ENCODE measurements around the gene CTBS. TPM values are rescaled to one million over a fixed set of nuclear protein-coding genes. Genes with fewer than 3 reads are reported as not detected.

CTBS gene
- polyA plus RNA-seq, 1 donor (not counting 4 experiments of a cell fraction or from before 2014, with no cell fraction given), result 16.7 TPM

GRCh38 chr1:84620720-84621313 is 46.6 kb upstream of the CTBS start:
- Histone ChIP-seq H3K27ac (ENCODE audit: control insufficient read depth, insufficient read depth, low read length) (peak overlapping the region; percentile 56), H3K9me3 (ENCODE audit: control insufficient read depth, low read depth, low read length) (no peaks in the 10 kb centered on the region), H2AFZ (ENCODE audit: control insufficient read depth, low read length) (peak overlapping the region; percentile 95), H3K9me1 (ENCODE audit: control insufficient read depth, extremely low read depth, insufficient read depth, low read length) (no peaks in the 10 kb centered on the region), H3K36me3 (ENCODE audit: control insufficient read depth in 2 of 2, extremely low read depth in 1 of 2, insufficient read depth in 2 of 2, low read length in 2 of 2) (no peaks in the 10 kb centered on the region), H4K20me1 (ENCODE audit: control insufficient read depth, extremely low read depth, insufficient read depth, low read length) (no peaks in the 10 kb centered on the region), H3K27me3 (ENCODE audit: control insufficient read depth, extremely low read depth, insufficient read depth, low read length) (no peaks in the 10 kb centered on the region), H3K4me1 (ENCODE audit: control insufficient read depth, extremely low read depth, insufficient read depth, low read length) (peaks cover 9% of the 10 kb centered on the region), H3K4me3 (ENCODE audit: control insufficient read depth in 2 of 3, extremely low read depth in 1 of 3, insufficient read depth in 2 of 3, low read depth in 1 of 3, low read length in 3 of 3) (peak overlapping the region; percentile 43 to 57 (median 55)), H3K9ac (ENCODE audit: control insufficient read depth, extremely low read depth, insufficient read depth, low read length) (peak overlapping the region; percentile 65), H3K4me2 (ENCODE audit: control insufficient read depth, extremely low read depth, insufficient read depth, low read depth, low read length) (peak overlapping the region; percentile 59), H3K79me2 (ENCODE audit: control insufficient read depth, insufficient read depth, low read length) (no peaks in the 10 kb centered on the region)
- dilution Hi-C loops (cut with MboI; ENCODE audit: extremely low pct_ligation_motif_present, low sequenced_read_pairs), result no loop called here
- FAIRE-seq (no peak), DNase-seq (ENCODE audit: low read depth, low spot score) (no peak)
- TF ChIP-seq CTCF (optimal IDR thresholded peaks at IDR 0.05 in 1 of 3, IDR thresholded peaks at IDR 0.05 in 1 of 3, conservative IDR thresholded peaks at IDR 0.05 in 1 of 3; ENCODE audit: extremely low read depth in 1 of 3, insufficient read depth in 2 of 3, low read length in 3 of 3) (peak; percentile 57 to 88 (median 63)), EZH2 (IDR thresholded peaks at IDR 0.05; ENCODE audit: low read length) (no peak)

- DNase-seq (ENCODE audit: low read depth, low spot score) (no peak), FAIRE-seq (peak; percentile 93)
- Histone ChIP-seq H3K27me3 (ENCODE audit: control insufficient read depth, extremely low read depth, insufficient read depth, low read length) (no peaks in the 10 kb centered on the region), H3K4me1 (ENCODE audit: control insufficient read depth, extremely low read depth, insufficient read depth, low read length) (peaks cover 9% of the 10 kb centered on the region), H3K9me1 (ENCODE audit: control insufficient read depth, extremely low read depth, insufficient read depth, low read length) (no peaks in the 10 kb centered on the region), H3K36me3 (ENCODE audit: control insufficient read depth in 2 of 2, extremely low read depth in 1 of 2, insufficient read depth in 2 of 2, low read length in 2 of 2) (no peaks in the 10 kb centered on the region), H3K9me3 (ENCODE audit: control insufficient read depth, low read depth, low read length) (no peaks in the 10 kb centered on the region), H3K79me2 (ENCODE audit: control insufficient read depth, insufficient read depth, low read length) (no peaks in the 10 kb centered on the region), H3K4me3 (ENCODE audit: control insufficient read depth in 2 of 3, extremely low read depth in 1 of 3, insufficient read depth in 2 of 3, low read depth in 1 of 3, low read length in 3 of 3) (peak overlapping the region in 2 of 3 experiments; percentile 11 to 41), H3K27ac (ENCODE audit: control insufficient read depth, insufficient read depth, low read length) (peak overlapping the region; percentile 69), H2AFZ (ENCODE audit: control insufficient read depth, low read length) (peak overlapping the region; percentile 71), H3K9ac (ENCODE audit: control insufficient read depth, extremely low read depth, insufficient read depth, low read length) (peak overlapping the region; percentile 47), H3K4me2 (ENCODE audit: control insufficient read depth, extremely low read depth, insufficient read depth, low read depth, low read length) (peak overlapping the region; percentile 60), H4K20me1 (ENCODE audit: control insufficient read depth, extremely low read depth, insufficient read depth, low read length) (no peaks in the 10 kb centered on the region)
- dilution Hi-C loops (cut with MboI; ENCODE audit: extremely low pct_ligation_motif_present, low sequenced_read_pairs), result no loop called here
- TF ChIP-seq EZH2 (IDR thresholded peaks at IDR 0.05; ENCODE audit: low read length) (no peak), CTCF (optimal IDR thresholded peaks at IDR 0.05 in 1 of 3, IDR thresholded peaks at IDR 0.05 in 1 of 3, conservative IDR thresholded peaks at IDR 0.05 in 1 of 3; ENCODE audit: extremely low read depth in 1 of 3, insufficient read depth in 2 of 3, low read length in 3 of 3) (no peak)
Observed at GRCh38 chr1:84619383-84620102, 45.3 kb upstream of the CTBS start.
